ENCODE measurements around the gene IL18. TPM values are rescaled to one million over a fixed set of nuclear protein-coding genes. Genes with fewer than 3 reads are reported as not detected.

IL18 gene
- total and polyA plus RNA-seq, 2 donors (not counting 1 experiment from before 2014, with no cell fraction given): 0.67 to 1.6 TPM

DNA sequence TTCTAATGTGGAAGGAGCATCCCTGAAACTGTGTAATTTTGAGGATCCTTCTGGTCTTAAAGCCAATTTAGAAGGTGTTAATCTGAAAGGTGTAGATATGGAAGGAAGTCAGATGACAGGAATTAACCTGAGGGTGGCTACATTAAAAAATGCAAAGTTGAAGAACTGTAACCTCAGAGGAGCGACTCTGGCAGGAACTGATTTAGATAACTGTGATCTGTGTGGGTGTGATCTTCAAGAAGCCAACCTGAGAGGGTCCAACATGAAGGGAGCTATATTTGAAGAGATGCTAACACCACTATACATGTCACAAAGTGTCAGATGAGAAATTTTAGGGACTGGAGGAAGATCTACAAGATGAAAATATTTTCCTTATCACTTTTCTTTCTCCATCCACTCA, 19.0 kb upstream of the IL18 start:
- ATAC-seq (ENCODE audit: low read depth): no peak
- ChIA-PET CTCF (no interaction called here), POLR2A (no interaction called here)
- no peaks in the 10 kb centered on the region for H3K36me3 ChIP-seq (replicated peaks in 1 of 2; ENCODE audit: control extremely low read depth in 1 of 2, control insufficient read depth in 1 of 2, extremely low read depth in 1 of 2, insufficient read depth in 2 of 2, low read length in 1 of 2)
- WGBS (ENCODE audit: insufficient coverage): no CpG with 5 or more reads among the region's 1 CpG
- H3K4me2 ChIP-seq (replicated peaks; ENCODE audit: low read depth, low read length, poor library complexity, severe bottlenecking): no peak overlapping the region
- H3K9ac ChIP-seq (ENCODE audit: low read length): no peak overlapping the region
- H3K27ac Mint-ChIP-seq: no peak overlapping the region
- intact Hi-C loops (cut with micrococcal nuclease): no loop called here
- TF ChIP-seq, protein P1, sequence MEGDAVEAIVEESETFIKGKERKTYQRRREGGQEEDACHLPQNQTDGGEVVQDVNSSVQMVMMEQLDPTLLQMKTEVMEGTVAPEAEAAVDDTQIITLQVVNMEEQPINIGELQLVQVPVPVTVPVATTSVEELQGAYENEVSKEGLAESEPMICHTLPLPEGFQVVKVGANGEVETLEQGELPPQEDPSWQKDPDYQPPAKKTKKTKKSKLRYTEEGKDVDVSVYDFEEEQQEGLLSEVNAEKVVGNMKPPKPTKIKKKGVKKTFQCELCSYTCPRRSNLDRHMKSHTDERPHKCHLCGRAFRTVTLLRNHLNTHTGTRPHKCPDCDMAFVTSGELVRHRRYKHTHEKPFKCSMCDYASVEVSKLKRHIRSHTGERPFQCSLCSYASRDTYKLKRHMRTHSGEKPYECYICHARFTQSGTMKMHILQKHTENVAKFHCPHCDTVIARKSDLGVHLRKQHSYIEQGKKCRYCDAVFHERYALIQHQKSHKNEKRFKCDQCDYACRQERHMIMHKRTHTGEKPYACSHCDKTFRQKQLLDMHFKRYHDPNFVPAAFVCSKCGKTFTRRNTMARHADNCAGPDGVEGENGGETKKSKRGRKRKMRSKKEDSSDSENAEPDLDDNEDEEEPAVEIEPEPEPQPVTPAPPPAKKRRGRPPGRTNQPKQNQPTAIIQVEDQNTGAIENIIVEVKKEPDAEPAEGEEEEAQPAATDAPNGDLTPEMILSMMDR (IDR thresholded peaks at IDR 0.05): no peak
- no peak for TF ChIP-seq EZH2 (IDR thresholded peaks at IDR 0.05; ENCODE audit: borderline replicate concordance, insufficient read depth, low read depth, low read length, poor library complexity, severe bottlenecking)
- H4K20me1 ChIP-seq (ENCODE audit: control insufficient read depth, insufficient read depth, low read length, poor library complexity, severe bottlenecking): no peaks in the 10 kb centered on the region
- H3K27ac ChIP-seq (ENCODE audit: low read length in 2 of 2): no peak overlapping the region
- peaks cover 22% of the 10 kb centered on the region for H3K4me1 Mint-ChIP-seq
- H2AFZ ChIP-seq (ENCODE audit: insufficient read depth, low read depth, low read length, poor library complexity, severe bottlenecking): no peak overlapping the region
- H3K9me3 ChIP-seq (ENCODE audit: control extremely low read depth in 1 of 3, control insufficient read depth in 2 of 3, insufficient read depth in 1 of 3, low read length in 2 of 3): no peaks in the 10 kb centered on the region
- H3K4me1 ChIP-seq (ENCODE audit: control insufficient read depth in 2 of 2, insufficient read depth in 2 of 2, low read length in 2 of 2): peaks cover 13 to 22% of the 10 kb centered on the region in 2 donors
- no peaks in the 10 kb centered on the region for H3K79me2 ChIP-seq (ENCODE audit: control insufficient read depth, insufficient read depth, low read length)
- no peaks in the 10 kb centered on the region for H3K9me3 Mint-ChIP-seq (ENCODE audit: insufficient read depth)
- H3K27me3 ChIP-seq (replicated peaks in 1 of 4; ENCODE audit: control extremely low read depth in 1 of 4, control insufficient read depth in 3 of 4, insufficient read depth in 4 of 4, low read length in 3 of 4): no peaks in the 10 kb centered on the region
- peak; percentile 6 for DNase-seq
- H3K27me3 Mint-ChIP-seq: no peaks in the 10 kb centered on the region
- H3K4me3 ChIP-seq (ENCODE audit: control extremely low read depth in 1 of 5, extremely low read depth in 1 of 5, insufficient read depth in 1 of 5, low read depth in 2 of 5, low read length in 4 of 5): no peak overlapping the region
- H3K4me3 Mint-ChIP-seq: no peak overlapping the region

DNA sequence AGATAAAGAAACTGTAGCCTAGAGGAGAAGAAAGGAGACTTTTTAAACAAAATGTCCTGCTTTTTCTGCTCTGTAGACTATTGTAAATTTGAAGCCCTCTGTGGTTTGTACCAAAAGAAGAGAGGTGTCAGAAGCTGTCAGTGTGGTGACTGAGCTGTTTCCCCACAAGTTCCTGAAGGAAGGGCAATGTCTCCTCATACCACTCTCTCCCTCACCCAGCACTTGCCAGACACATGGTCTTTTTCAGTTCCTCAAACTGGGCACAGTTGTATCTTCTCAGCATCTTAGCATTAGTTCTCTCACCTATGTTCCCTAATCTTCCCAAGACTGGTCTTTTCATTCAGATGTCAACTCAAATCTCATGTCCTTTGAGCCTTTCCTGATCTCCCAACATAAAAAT, 15.7 kb upstream of the IL18 start:
- POLR2A ChIA-PET: no interaction called here
- H3K27me3 Mint-ChIP-seq: peaks cover 11% of the 10 kb centered on the region
- ATAC-seq (ENCODE audit: low read depth): peak; percentile 76
- H2AFZ ChIP-seq (ENCODE audit: insufficient read depth, low read depth, low read length, poor library complexity, severe bottlenecking): no peak overlapping the region
- H3K36me3 ChIP-seq (replicated peaks in 1 of 2; ENCODE audit: control extremely low read depth in 1 of 2, control insufficient read depth in 1 of 2, extremely low read depth in 1 of 2, insufficient read depth in 2 of 2, low read length in 1 of 2): no peaks in the 10 kb centered on the region
- H3K4me3 ChIP-seq (ENCODE audit: control extremely low read depth in 1 of 5, extremely low read depth in 1 of 5, insufficient read depth in 1 of 5, low read depth in 2 of 5, low read length in 4 of 5): no peak overlapping the region
- peaks cover 32% of the 10 kb centered on the region for H3K4me1 Mint-ChIP-seq
- peaks cover 0 to 6% (median 2%) of the 10 kb centered on the region in 4 experiments for H3K27me3 ChIP-seq (replicated peaks in 1 of 4; ENCODE audit: control extremely low read depth in 1 of 4, control insufficient read depth in 3 of 4, insufficient read depth in 4 of 4, low read length in 3 of 4)
- DNase-seq: peak; percentile 53
- no peak for TF ChIP-seq EZH2 (IDR thresholded peaks at IDR 0.05; ENCODE audit: borderline replicate concordance, insufficient read depth, low read depth, low read length, poor library complexity, severe bottlenecking)
- TF ChIP-seq, protein P1 (IDR thresholded peaks at IDR 0.05): no peak
- intact Hi-C loops (cut with micrococcal nuclease): no loop called here
- no peak overlapping the region for H3K4me2 ChIP-seq (replicated peaks; ENCODE audit: low read depth, low read length, poor library complexity, severe bottlenecking)
- H3K27ac Mint-ChIP-seq: no peak overlapping the region
- CTCF ChIA-PET: interaction anchor here (0.5 kb wide), 1 partner anchor 109 kb away, joined by 3 read pairs; no protein-coding TSS in a partner anchor
- H3K79me2 ChIP-seq (ENCODE audit: control insufficient read depth, insufficient read depth, low read length): no peaks in the 10 kb centered on the region
- no peak overlapping the region for H3K4me3 Mint-ChIP-seq
- no peak overlapping the region for H3K9ac ChIP-seq (ENCODE audit: low read length)
- no peaks in the 10 kb centered on the region for H3K9me3 Mint-ChIP-seq (ENCODE audit: insufficient read depth)
- no peaks in the 10 kb centered on the region for H4K20me1 ChIP-seq (ENCODE audit: control insufficient read depth, insufficient read depth, low read length, poor library complexity, severe bottlenecking)
- peaks cover 19 to 31% of the 10 kb centered on the region in 2 donors for H3K4me1 ChIP-seq (ENCODE audit: control insufficient read depth in 2 of 2, insufficient read depth in 2 of 2, low read length in 2 of 2)
- no peak overlapping the region for H3K27ac ChIP-seq (ENCODE audit: low read length in 2 of 2)
- H3K9me3 ChIP-seq (ENCODE audit: control extremely low read depth in 1 of 3, control insufficient read depth in 2 of 3, insufficient read depth in 1 of 3, low read length in 2 of 3): no peaks in the 10 kb centered on the region
